Posterior vena cava (tissue), 2 donors: ENCODE results near the gene ZNF563. TPM values are rescaled to one million over a fixed set of nuclear protein-coding genes. Genes with fewer than 3 reads are reported as not detected.
A peak's percentile ranks its signal among the peaks of the same experiment; 100 is the strongest.
"Not testable (repeated sequence)": the region's sequence is repeated elsewhere in the genome, so short reads cannot be mapped to it uniquely, and the experiment has no call there.

Source experiments
- DNase-seq: peaks from one replicate; pipeline ENCODE4 v3.0.0-alpha.2; 2020; ENCODE audit warnings: low spot score
- intact Hi-C, 2 donors: fragments of 100-400 bp; cut with DNase I; formaldehyde crosslinking; loops; one replicate each; pipeline versions ENCODE4 v1.14.1 to v1.14.2; 2022 to 2023
- long read RNA-seq, 2 donors: library from polyadenylated mRNA; unstranded; transcript quantifications; one replicate each; pipeline ENCODE4 v2.0.0, GENCODE V29; 2020 to 2021
- total RNA-seq, 2 donors: library from RNA; stranded (reverse); fragmentation: NEBNext Ultra II Directional; extraction: Animal tissue kit (Norgen Biotek cat#: 25700); gene quantifications; one replicate each; pipeline ENCODE4 v1.2.1, GENCODE V29; 2021
- donor health status: DM: yes; HTN: yes; CAD: no.
- donor health status: DM: yes; HTN: yes; CAD: no.

ZNF563 gene
- total RNA-seq, result 1 to 10 TPM; 2.9 to 3.1 TPM
- long read RNA-seq, donor 1, partial matches to known transcripts, result 0 of 2 reads
- long read RNA-seq, donor 1, other reads (novel, unspliced or antisense), result 1 of 2 reads
- long read RNA-seq, donor 2, partial matches to known transcripts, result 0 of 10 reads
- long read RNA-seq, donor 2, other reads (novel, unspliced or antisense), result 8 of 10 reads

DNA sequence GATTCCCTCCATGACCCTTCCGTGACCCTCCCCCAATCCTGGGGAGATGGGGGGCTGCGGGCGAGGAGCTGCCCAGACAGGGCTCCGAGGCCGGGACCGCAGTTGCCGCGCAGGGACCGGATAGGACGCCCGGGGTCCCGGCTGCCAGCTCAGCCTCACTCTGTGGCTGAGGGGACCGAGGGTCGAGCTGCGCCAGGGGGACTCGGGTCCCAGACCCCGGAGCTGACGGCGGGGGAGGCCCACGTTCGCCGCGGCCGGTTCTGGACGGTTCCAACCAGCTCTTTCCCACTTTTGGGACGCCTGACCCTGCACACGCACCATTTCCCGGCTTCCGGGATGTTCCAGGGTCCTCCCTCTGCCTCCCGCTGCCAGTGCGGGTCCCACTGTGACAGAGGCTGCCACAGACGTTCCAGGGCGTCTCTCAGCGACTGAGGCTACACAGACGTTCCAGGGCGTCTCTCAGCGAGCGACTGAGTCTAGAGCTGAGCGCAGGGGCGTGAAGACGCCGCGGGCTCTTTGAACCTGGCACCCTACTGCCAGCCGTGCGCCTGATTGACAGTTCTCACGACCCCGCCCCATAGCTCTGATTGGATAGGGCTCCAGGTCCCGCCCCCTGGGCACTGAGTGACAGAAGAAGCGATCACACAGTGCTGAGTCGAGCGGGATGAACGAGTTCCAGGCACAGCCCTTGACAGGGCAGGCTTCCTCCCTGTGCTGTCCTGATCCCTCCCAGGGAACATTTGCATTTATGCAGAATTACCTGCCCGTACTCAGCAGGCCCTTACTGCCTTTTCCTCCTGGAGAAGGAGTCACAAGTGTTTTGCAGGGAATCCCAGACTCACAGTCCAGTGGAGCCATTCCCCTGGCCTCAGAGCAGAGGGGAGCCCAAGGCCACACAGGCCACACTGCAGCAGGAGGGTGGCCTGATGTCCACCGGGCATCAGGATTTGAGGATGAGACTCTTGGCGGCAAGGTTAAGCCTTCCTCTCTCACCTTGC is at the start of gene ZNF563:
Gene ZNF563 (minus strand): TSS at position 472 of the 998 bp plus-strand sequence. CDS start 151 bp downstream, at position 321.
- DNase-seq, result peak; percentile 99
- intact Hi-C loops, result no loop called here

DNA sequence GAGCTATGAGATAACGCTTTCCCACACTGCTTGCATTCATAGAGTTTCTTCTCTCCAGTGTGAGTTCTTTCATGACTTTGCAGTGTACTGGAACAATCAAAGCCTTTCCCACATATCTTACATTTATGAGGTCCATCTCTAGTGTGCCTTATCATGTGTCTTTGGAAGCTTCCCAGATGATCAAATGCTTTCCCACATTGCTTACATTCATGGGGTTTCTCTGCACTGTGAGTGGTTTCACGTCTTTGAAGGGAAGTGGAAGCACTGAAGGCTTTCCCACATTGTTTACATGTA is 47.0 kb upstream of the ZNF563 start:
- intact Hi-C loops, result loop anchor here in 1 of 2 donors (5.0 kb wide), 1 partner anchor 522 kb away; no protein-coding TSS in a partner anchor
- DNase-seq, result no peak

DNA sequence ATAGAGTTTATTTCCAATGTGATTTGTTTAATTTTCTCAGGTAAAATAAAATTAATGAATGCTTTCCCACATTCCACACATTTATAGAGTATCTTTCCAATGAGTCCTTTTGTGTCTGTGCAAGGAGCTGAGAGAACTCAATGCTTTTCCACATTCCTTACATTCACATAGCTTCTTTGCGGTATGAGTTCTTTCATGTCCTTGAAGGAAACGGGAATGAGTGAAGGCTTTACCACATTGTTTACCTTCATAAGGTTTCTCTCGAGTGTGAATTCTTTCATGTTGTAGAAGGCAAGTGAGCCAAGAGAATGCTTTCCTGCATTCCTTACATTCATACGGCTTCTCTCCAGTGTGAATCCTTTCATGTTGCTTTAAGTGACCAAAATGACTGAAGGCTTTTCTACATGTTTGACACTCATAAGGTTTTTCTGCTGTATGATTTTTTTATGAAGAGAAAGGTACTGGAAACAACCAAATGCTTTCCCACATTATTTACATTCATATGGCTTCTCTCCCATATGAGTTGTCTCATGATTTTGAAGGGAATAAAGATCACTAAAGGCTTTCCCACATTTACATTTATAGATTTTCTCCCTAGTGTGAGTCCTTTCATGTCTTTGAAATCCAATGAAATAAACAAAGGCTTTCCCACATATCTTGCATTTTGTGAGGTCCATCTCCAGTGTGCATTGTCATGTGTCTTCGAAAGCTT is 46.5 kb upstream of the ZNF563 start:
- no peak for DNase-seq
- intact Hi-C loops, result loop anchor here in 1 of 2 donors (5.0 kb wide), 1 partner anchor 522 kb away; no protein-coding TSS in a partner anchor

DNA sequence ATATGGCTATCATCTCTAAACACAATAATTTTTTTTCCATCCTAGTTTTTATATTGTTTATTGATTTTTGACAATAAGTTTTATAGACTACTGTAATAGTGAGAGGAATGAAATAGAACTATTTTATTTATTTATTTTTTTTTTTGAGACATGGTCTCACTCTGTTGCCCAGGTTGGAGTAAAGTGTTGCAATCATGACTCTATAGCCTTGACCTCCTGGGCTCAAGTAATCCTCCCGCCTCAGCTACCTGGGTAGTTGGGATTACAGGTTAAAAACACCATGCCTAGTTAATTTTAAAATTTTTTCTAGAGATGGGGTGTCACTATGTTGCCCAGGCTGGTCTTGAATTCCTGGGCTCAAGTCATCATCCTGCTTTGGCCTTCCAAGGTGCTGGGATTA is 40.6 kb upstream of the ZNF563 start:
- intact Hi-C loops, result no loop called here
- no peak for DNase-seq

DNA sequence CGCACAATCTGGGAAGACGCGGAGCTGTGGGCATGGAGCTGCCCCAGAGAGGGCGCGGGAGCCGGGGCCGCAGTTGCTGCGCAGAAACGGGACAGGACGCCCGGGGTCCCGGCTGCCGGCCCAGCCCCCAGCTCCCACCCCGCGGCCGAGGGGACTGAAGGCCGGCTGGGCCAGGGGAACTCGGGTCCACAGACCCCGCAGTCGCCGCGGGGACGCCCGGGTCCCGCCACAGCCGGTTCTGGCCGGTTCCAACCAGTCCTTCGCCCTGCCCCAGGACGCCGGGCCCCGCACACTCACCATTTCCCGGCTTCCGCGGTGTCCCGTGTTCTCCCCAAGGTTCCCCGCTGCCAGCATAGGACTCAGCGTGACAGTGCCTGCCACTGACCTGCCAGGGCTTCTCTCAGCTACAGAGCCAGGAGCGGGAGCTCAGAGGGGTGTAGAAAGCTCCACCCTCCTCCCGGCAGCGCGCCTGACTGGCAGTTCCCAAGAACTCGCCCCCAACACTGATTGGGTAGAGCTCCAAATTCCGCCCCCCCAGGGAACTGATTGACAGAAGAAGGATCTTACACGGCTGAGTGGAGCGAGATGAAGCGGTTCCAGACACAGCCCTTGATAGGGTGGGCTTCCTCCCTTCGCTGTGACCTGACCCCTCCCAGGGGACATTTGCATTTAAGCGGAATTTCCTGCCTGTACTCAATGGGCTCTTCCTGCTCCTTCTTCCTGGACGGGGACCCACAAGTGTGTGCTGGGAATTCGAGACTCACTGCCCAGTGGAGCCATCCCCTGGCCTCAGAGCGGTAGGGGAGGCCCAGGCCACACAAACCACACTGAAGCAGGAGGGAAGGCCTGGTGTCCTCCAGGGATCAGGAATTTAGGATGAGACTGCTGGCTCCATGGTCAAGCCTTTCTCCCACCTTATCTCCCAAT is 32.1 kb upstream of the ZNF563 start, which contains the start of gene ZNF442:
Gene ZNF442 (minus strand): TSS at position 448 of the 927 bp plus-strand sequence. CDS start 2,052 bp downstream, outside the sequence.
- intact Hi-C loops, result loop anchor here in 1 of 2 donors (10.0 kb wide), 1 partner anchor 71 kb away; the partner anchor contains the start of gene ZNF44

DNA sequence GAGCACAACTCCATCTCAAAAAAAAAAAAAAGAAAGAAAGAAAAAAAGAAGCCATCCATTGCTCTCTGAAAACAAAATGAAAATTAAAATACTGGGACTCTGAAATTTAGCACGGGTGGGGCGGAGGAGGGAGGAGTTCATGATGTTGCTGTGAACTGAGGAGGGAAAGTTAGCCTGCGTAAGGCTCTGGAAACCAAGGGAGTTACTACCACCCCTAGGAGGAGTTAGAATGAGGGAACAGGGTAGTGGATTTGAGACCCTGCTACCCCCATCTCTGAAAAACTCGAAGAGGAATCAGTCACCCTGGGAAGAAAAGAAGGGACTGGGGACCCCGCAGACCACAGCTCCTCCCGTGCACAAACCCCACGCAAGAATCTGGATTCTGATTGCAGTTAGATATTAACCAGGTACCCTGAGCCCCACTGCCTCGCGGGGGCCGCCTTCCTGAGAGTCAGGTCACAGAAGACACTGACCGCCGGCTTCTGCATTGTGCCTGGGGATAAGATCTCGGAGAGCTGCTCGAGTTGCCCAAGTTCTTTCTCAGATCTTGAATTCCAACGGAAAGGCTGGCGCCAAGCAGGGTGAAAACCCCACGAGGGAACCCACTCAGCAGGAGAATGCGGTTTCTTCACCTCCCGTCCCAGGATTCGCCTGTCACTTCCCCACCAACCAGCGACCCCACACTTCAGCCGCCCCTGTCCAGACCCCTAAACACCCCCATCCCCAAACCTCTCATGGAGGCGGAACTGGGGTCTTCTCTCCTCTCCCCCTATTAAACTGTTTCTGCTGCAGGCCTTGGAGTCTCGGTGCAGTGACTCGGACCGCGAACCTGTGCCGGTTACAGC is 31.2 kb upstream of the ZNF563 start:
- no peak for DNase-seq
- intact Hi-C loops, result loop anchor here in 1 of 2 donors (10.0 kb wide), 1 partner anchor 70 kb away; the partner anchor contains the start of gene ZNF44

More for the DNA sequence above, 32.1 kb upstream of the ZNF563 start, which contains the start of gene ZNF442:
- DNase-seq, result peak; percentile 98

DNA sequence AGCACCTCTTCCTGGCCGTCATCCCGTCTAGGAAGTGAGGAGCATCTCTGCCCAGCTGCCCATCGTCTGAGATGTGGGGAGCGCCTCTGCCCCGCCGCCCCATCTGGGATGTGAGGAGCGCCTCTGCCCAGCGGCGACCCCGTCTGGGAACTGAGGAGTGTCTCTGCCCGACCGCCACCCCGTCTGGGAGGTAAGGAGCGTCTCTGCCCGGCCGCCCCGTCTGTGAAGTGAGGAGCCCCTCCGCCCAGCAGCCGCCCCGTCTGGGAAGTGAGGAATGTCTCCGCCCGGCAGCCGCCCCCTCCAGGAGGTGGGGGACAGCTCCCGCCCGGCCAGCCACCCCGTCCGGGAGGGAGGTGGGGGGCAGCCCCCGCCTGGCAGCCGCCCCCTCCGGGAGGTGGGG is 28.8 kb upstream of the ZNF563 start:
- not testable (repeated sequence) for DNase-seq

DNA sequence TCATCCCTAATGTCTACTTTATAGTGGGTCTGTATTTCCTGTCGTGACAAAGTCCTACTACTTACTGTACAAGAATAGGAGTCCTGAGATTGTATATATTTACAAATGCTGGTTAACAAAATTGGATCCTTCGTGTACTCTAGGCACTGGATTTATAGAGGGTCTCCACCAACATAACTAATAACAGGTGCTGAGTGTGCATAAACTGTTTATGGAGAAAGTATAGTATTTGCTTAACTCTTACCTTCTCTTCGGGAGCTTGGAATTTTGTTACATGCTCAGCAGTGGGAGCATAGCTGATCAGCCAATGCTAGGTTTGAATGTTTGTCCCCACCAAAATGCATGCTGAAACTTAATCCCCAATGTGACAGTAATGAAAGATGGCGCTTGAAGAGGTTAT is 19.9 kb upstream of the ZNF563 start:
- DNase-seq, result no peak
- intact Hi-C loops, result loop anchor here in 1 of 2 donors (10.0 kb wide), 1 partner anchor 129 kb away; no protein-coding TSS in a partner anchor

More for the DNA sequence above, 28.8 kb upstream of the ZNF563 start:
- intact Hi-C loops, result loop anchor here in 1 of 2 donors (10.0 kb wide), 1 partner anchor 67 kb away; the partner anchor contains the start of gene ZNF44

DNA sequence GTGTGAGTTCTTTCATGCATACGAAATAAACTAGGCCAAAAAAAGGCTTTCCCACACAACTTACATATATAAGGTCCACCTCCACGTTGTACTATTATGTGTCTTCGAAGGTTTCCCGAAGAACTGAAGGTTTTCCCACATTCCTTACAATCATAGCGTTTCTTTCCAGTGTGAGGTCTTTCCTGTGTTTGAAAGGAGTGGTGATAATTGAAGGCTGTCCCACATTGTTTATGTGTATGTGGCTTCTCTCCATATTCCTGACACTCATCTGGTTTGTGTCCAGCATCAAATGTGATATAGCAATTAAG is 17.4 kb upstream of the ZNF563 start:
- intact Hi-C loops, result loop anchor here in 1 of 2 donors (10.0 kb wide), 1 partner anchor 126 kb away; no protein-coding TSS in a partner anchor
- no peak for DNase-seq

DNA sequence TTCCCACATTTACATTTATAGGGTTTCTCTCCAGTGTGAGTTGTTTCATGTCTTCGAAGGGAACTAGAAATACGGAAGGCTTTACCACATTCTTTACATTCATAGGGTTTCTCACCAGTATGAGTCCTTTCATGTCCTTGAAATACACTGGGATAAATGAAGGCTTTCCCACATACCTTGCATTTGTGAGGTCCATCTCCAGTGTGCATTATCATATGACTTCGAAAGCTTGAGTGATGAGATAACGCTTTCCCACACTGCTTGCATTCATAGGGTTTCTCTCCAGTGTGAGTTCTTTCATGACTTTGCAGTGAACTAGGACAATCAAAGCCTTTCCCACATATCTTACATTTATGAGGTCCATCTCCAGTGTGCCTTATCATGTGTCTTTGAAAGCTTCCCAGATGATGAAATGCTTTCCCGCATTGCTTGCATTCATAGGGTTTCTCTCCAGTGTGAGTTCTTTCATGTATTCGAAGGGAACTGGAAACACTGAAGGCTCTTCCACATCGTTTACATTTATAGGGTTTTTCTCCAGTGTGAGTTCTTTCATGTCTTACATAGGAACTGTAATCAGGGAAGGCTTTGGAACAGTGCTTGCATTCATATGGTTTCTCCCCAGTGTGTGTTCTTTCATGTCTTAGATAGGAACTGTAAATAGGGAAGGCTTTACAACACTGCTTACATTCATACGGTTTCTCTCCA is 16.9 kb upstream of the ZNF563 start:
- intact Hi-C loops, result loop anchor here in 1 of 2 donors (10.0 kb wide), 1 partner anchor 126 kb away; no protein-coding TSS in a partner anchor
- no peak for DNase-seq

DNA sequence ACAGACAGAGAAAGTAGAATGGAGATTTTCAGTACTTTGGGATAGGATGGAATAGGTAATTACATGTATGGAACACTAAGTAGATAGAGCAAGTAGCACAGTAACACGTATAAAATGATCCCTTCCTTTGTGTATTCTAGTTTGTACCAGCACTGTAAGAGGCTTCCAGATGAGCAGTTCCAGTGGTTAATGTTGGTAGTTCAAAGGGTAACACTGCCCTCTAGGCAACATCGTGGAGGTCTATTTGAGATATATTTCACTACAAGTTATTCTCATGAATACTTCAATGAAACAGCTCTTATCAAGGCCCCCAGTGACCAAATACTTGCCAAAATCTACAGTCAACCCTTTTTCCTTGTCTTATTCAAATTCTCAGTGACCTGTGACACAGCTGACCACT is 13.5 kb upstream of the ZNF563 start:
- no peak for DNase-seq
- intact Hi-C loops, result no loop called here

DNA sequence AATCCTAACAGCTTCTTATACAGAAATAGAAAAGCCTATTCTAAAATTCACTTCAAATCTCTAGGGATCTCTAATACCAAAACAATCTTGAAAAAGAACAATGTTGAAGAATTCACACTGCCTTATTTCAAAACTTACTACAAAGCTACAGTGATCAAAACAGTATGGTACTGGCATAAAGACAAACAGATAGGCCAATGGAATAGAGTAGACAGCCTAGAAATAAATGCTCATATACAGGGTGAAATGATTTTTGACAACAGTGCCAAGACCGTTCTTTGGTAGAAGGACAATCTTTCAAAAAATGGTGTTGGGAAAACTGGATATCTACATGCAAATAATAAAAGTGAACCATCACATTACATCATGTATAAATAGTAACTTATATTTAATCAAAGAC is 11.8 kb upstream of the ZNF563 start:
- no peak for DNase-seq
- intact Hi-C loops, result no loop called here

DNA sequence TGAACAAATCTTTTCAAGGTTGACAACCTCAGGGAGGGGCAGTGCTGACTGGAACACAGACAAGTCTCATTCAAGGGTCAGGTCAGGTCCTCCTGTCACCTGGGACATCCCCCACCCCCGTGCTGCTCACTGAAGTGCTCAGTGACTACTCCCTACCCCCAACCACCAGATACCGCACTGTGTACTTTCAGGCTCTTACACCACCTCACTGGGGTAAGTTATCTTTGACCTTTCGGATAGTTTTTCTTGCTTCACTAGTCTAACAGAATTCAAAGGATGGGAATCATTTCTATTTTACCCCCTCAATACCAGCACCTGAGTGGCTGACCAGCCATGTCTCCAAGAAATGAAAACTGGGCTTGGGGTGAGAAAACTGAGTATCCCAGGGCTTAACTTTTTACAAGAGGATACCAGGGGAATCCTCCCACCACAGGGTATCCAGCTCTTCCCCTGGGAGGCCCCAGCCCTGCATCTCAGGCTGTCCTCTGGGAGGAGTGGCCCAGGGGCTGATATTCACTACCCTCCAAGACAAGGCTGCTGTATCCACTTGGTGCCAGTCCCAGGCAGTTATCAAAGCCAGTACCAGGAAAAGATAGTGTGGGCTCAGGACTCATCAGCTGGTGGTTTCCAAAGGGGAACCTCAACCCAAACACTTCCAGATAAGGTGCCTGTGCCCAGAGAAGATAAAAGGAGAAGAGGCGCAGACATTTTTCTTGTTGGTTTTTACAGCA is 2.1 kb downstream of the ZNF563 start:
- intact Hi-C loops, result no loop called here
- DNase-seq, result no peak

DNA sequence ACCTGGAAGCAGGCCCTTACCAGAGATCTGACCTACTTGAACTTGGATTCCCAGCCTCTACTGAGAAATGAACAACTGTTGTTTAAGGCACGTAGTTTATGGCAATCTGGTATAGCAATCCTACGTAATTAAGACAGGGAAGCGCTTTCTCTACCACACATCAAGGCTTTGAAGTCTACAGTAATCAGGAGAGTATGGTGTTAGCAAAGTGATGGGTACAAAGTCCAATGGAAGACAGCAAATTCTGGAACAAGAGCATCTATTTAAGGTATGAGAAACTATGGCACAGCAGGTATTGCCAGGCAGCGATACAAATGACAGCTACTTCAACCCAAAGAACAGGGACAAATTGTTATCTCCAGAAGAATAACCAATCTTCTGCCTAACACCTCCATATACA is 3.1 kb downstream of the ZNF563 start:
- no peak for DNase-seq
- intact Hi-C loops, result no loop called here

DNA sequence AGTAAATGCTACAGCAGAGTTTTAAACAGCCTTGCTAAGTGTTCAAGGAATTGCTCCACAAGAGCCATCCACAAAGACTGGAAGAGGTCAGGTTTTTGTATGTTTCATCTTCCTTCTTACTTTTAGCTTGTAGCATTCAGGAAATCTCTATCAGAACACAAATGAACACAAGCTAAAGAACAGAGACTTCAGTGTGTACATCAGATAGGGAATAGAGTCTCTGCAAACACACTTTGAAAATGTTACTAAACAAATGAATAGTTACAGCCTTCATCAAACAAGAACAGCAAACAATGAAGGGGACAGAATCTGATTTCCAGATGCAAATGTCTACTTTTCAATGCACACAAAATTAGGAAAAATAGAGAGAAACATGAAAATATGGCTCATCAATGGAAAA is 7.7 kb downstream of the ZNF563 start:
- intact Hi-C loops, result no loop called here

DNA sequence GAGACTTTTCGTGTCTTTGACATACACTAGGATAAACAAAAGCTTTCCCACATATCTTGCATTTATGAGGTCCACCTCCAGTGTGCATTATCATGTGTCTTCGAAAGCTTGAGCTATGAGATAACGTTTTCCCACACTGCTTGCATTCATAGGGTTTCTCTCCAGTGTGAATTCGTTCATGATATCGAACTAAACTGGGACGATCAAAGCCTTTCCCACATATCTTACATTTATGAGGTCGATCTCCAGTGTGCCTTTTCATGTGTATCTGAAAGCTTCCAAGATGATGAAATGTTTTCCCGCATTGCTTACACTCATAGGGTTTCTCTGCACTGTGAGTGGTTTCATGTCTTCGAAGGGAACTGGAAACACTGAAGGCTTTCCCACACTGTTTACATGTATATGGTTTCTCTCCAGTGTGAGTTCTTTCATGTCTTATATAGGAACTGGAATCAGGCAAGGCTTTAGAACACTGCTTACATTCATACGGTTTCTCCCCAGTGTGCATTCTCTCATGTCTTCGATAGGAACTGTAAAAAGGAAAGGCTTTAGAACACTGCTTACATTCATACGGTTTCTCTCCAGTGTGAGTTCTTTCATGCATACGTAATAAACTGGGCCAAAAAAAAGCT is 14.5 kb downstream of the ZNF563 start:
- intact Hi-C loops, result no loop called here
- DNase-seq, result no peak

More for the DNA sequence above, 7.7 kb downstream of the ZNF563 start:
- DNase-seq, result no peak
